SK-N-SH treated with all-trans-retinoic acid at 6 μM for 48 hours (cell line): ENCODE results near the gene DMBT1.

Experiments used
- ATAC-seq: fragments of 200-7000 bp; cut with Tn5 transposase; 3 replicates; pipeline ENCODE4 v1.9.1; 2020; ENCODE audit warnings: mild to moderate bottlenecking, moderate library complexity
- ARNTL ChIP-seq: fragments of 450-650 bp; formaldehyde crosslinking; IDR thresholded peaks from 2 replicates; pipeline ENCODE4 v1.5.0; 2020; ENCODE audit warnings: low read depth, mild to moderate bottlenecking, moderate library complexity, borderline replicate concordance
- BACH2 ChIP-seq: fragments of 250-450 bp; sonication (Bioruptor Pico); IDR thresholded peaks from 2 replicates; pipeline ENCODE4 v1.9.0; 2021; ENCODE audit warnings: mild to moderate bottlenecking, borderline replicate concordance
- CREB5 ChIP-seq: fragments of 250-450 bp; sonication (Bioruptor Pico); IDR thresholded peaks from 2 replicates; pipeline ENCODE4 v1.5.1; 2020; ENCODE audit warnings: low read depth, mild to moderate bottlenecking, moderate library complexity
- CSDC2 ChIP-seq: fragments of 250-450 bp; sonication (Bioruptor Pico); IDR thresholded peaks from 2 replicates; pipeline ENCODE4 v1.5.0; 2020; ENCODE audit warnings: mild to moderate bottlenecking, moderate library complexity
- CSRNP3 ChIP-seq: fragments of 250-450 bp; sonication (Bioruptor Pico); IDR thresholded peaks from 2 replicates; pipeline ENCODE4 v1.5.1; 2021; ENCODE audit warnings: mild to moderate bottlenecking, moderate library complexity
- GLIS3 ChIP-seq: fragments of 250-450 bp; sonication (Bioruptor Pico); IDR thresholded peaks from 2 replicates; pipeline ENCODE4 v1.5.0; 2020; ENCODE audit warnings: mild to moderate bottlenecking, moderate library complexity
- ISL1 ChIP-seq: fragments of 250-450 bp; sonication (Bioruptor Pico); IDR thresholded peaks from 2 replicates; pipeline ENCODE4 v2.1.2; 2022; ENCODE audit warnings: mild to moderate bottlenecking, moderate library complexity
- OSR1 ChIP-seq: fragments of 250-450 bp; sonication (Bioruptor Pico); IDR thresholded peaks from 2 replicates; pipeline ENCODE4 v1.8.0; 2022; ENCODE audit warnings: moderate library complexity, mild to moderate bottlenecking, inconsistent platforms
- PATZ1 ChIP-seq: fragments of 250-450 bp; sonication (Bioruptor Pico); IDR thresholded peaks from 2 replicates; pipeline ENCODE4 v1.8.0; 2020; ENCODE audit warnings: mild to moderate bottlenecking, moderate library complexity, borderline replicate concordance
- POU6F1 ChIP-seq: fragments of 250-450 bp; sonication (Bioruptor Pico); IDR thresholded peaks from 2 replicates; pipeline ENCODE4 v1.8.0; 2021; ENCODE audit warnings: low read depth, mild to moderate bottlenecking, moderate library complexity, borderline replicate concordance
- PPARA ChIP-seq: fragments of 250-450 bp; sonication (Bioruptor Pico); IDR thresholded peaks from 2 replicates; pipeline ENCODE4 v1.5.0; 2020; ENCODE audit warnings: mild to moderate bottlenecking, borderline replicate concordance
- SNAI2 ChIP-seq: fragments of 250-450 bp; sonication (Bioruptor Pico); IDR thresholded peaks from 2 replicates; pipeline ENCODE4 v1.5.0; 2020; ENCODE audit warnings: mild to moderate bottlenecking, moderate library complexity
- TCF4 ChIP-seq: fragments of 250-450 bp; sonication (Bioruptor Pico); IDR thresholded peaks from 2 replicates; pipeline ENCODE4 v1.8.0; 2021; ENCODE audit warnings: mild to moderate bottlenecking, moderate library complexity, borderline replicate concordance
- TOX ChIP-seq: fragments of 250-450 bp; sonication (Bioruptor Pico); IDR thresholded peaks from 2 replicates; pipeline ENCODE4 v1.8.0; 2021; ENCODE audit warnings: mild to moderate bottlenecking, moderate library complexity, borderline replicate concordance
- ZC3H10 ChIP-seq: fragments of 250-450 bp; sonication (Bioruptor Pico); IDR thresholded peaks from 2 replicates; pipeline ENCODE4 v1.5.1; 2021; ENCODE audit warnings: mild to moderate bottlenecking, moderate library complexity
- ZFP3 ChIP-seq: fragments of 250-450 bp; sonication (Bioruptor Pico); IDR thresholded peaks from 2 replicates; pipeline ENCODE4 v1.5.0; 2020; ENCODE audit warnings: mild to moderate bottlenecking, moderate library complexity
- ZFP30 ChIP-seq: fragments of 450-650 bp; formaldehyde crosslinking; IDR thresholded peaks from 2 replicates; pipeline ENCODE4 v1.5.0; 2022; ENCODE audit warnings: mild to moderate bottlenecking, moderate library complexity
- ZNF565 ChIP-seq: fragments of 450-650 bp; formaldehyde crosslinking; conservative IDR thresholded peaks from 2 replicates; pipeline ENCODE4 v1.5.0; 2020; ENCODE audit warnings: low read depth, mild to moderate bottlenecking, moderate library complexity
- TF ChIP-seq, protein P1 (sequence below): fragments of 250-450 bp; sonication (Bioruptor Pico); IDR thresholded peaks from 2 replicates; pipeline ENCODE4 v1.5.0; 2020; ENCODE audit warnings: mild to moderate bottlenecking, moderate library complexity

Gene DMBT1

GRCh38 chr10:122557516-122557915 lies 3.0 kb upstream of the DMBT1 start:
- peak; percentile 33; the same call in 2 of the 3 replicates for ATAC-seq
- TF ChIP-seq SNAI2 (CRISPR knock-in tag) = no peak
- no peak for TF ChIP-seq CSRNP3 (CRISPR knock-in tag)
- no peak for TF ChIP-seq ARNTL
- no peak for TF ChIP-seq PATZ1 (CRISPR knock-in tag)
- TF ChIP-seq GLIS3 (CRISPR knock-in tag) = no peak
- no peak for TF ChIP-seq PPARA (CRISPR knock-in tag)
- no peak for TF ChIP-seq BACH2 (CRISPR knock-in tag)
- no peak for TF ChIP-seq POU6F1 (CRISPR knock-in tag)
- no peak for TF ChIP-seq ZNF565 (CRISPR knock-in tag)
- no peak for TF ChIP-seq ZFP3 (CRISPR knock-in tag)
- TF ChIP-seq ZFP30 = no peak
- TF ChIP-seq OSR1 (CRISPR knock-in tag) = no peak
- TF ChIP-seq TOX (CRISPR knock-in tag) = no peak
- TF ChIP-seq TCF4 (CRISPR knock-in tag) = no peak
- TF ChIP-seq, protein P1, sequence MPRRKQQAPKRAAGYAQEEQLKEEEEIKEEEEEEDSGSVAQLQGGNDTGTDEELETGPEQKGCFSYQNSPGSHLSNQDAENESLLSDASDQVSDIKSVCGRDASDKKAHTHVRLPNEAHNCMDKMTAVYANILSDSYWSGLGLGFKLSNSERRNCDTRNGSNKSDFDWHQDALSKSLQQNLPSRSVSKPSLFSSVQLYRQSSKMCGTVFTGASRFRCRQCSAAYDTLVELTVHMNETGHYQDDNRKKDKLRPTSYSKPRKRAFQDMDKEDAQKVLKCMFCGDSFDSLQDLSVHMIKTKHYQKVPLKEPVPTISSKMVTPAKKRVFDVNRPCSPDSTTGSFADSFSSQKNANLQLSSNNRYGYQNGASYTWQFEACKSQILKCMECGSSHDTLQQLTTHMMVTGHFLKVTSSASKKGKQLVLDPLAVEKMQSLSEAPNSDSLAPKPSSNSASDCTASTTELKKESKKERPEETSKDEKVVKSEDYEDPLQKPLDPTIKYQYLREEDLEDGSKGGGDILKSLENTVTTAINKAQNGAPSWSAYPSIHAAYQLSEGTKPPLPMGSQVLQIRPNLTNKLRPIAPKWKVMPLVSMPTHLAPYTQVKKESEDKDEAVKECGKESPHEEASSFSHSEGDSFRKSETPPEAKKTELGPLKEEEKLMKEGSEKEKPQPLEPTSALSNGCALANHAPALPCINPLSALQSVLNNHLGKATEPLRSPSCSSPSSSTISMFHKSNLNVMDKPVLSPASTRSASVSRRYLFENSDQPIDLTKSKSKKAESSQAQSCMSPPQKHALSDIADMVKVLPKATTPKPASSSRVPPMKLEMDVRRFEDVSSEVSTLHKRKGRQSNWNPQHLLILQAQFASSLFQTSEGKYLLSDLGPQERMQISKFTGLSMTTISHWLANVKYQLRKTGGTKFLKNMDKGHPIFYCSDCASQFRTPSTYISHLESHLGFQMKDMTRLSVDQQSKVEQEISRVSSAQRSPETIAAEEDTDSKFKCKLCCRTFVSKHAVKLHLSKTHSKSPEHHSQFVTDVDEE (CRISPR knock-in tag) = no peak
- no peak for TF ChIP-seq CREB5 (CRISPR knock-in tag)
- no peak for TF ChIP-seq ZC3H10 (CRISPR knock-in tag)
- TF ChIP-seq ISL1 = no peak

- ATAC-seq = no peak
- TF ChIP-seq ZFP3 (CRISPR knock-in tag) = no peak
- TF ChIP-seq PPARA (CRISPR knock-in tag) = no peak
- TF ChIP-seq ZFP30 = no peak
Observed at GRCh38 chr10:122558452-122558851, 2.1 kb upstream of the DMBT1 start.

GRCh38 chr10:122559228-122559627 lies 1.3 kb upstream of the DMBT1 start:
- ATAC-seq = no peak
- TF ChIP-seq GLIS3 (CRISPR knock-in tag) (no peak), ZFP3 (CRISPR knock-in tag) (no peak), CSRNP3 (CRISPR knock-in tag) (no peak), PATZ1 (CRISPR knock-in tag) (no peak), CSDC2 (CRISPR knock-in tag) (no peak), POU6F1 (CRISPR knock-in tag) (no peak), TCF4 (CRISPR knock-in tag) (no peak), TOX (CRISPR knock-in tag) (no peak), ZNF565 (CRISPR knock-in tag) (no peak)
